Endodermal cell (in vitro differentiated cells): Measurements from ENCODE around the gene MAP2K5. TPM values are rescaled to one million over a fixed set of nuclear protein-coding genes. Genes with fewer than 3 reads are reported as not detected.

ENCODE experiments used
- DNase-seq: peaks from one replicate; pipeline ENCODE4 v3.0.0-alpha.2; 2017
- H3K27ac ChIP-seq: 2 replicates; pipeline ENCODE4 v1.5.1; 2013; ENCODE audit warnings: mild to moderate bottlenecking, low read depth, low read length, moderate library complexity
- H3K27me3 ChIP-seq: 2 replicates; pipeline ENCODE4 v1.6.1; 2013; ENCODE audit warnings: mild to moderate bottlenecking, low read length, moderate library complexity; ENCODE audit not compliant: insufficient read depth, control insufficient read depth, poor library complexity, severe bottlenecking
- H3K36me3 ChIP-seq: 2 replicates; pipeline ENCODE4 v1.7.0; 2013; ENCODE audit warnings: mild to moderate bottlenecking, low read length, moderate library complexity; ENCODE audit not compliant: control insufficient read depth, insufficient read depth
- H3K4me1 ChIP-seq: one replicate; pipeline ENCODE4 v1.7.0; 2013; ENCODE audit warnings: low read length; ENCODE audit not compliant: control insufficient read depth, insufficient read depth
- H3K4me3 ChIP-seq: 2 replicates; pipeline ENCODE4 v1.5.1; 2013; ENCODE audit warnings: mild to moderate bottlenecking, low read length, moderate library complexity
- H3K9ac ChIP-seq: 2 replicates; pipeline ENCODE4 v1.6.1; 2013; ENCODE audit warnings: mild to moderate bottlenecking, low read length, moderate library complexity; ENCODE audit not compliant: poor library complexity, severe bottlenecking; ENCODE audit errors: extremely low read depth
- H3K9me3 ChIP-seq: 2 replicates; pipeline ENCODE4 v1.6.1; 2013; ENCODE audit warnings: mild to moderate bottlenecking, low read length, moderate library complexity; ENCODE audit not compliant: control insufficient read depth
- H3K27ac Mint-ChIP-seq: 2 replicates; pipeline ENCODE4 v1.8.0; 2020; ENCODE audit warnings: mixed read lengths
- H3K27me3 Mint-ChIP-seq: 2 replicates; pipeline ENCODE4 v1.8.0; 2021; ENCODE audit warnings: mild to moderate bottlenecking, mixed read lengths; ENCODE audit not compliant: insufficient read depth
- H3K36me3 Mint-ChIP-seq: 2 replicates; pipeline ENCODE4 v1.8.0; 2020; ENCODE audit warnings: low read depth, mixed read lengths
- H3K4me1 Mint-ChIP-seq: 2 replicates; pipeline ENCODE4 v1.8.0; 2020; ENCODE audit warnings: mixed read lengths
- H3K4me3 Mint-ChIP-seq: 2 replicates; pipeline ENCODE4 v1.8.0; 2020; ENCODE audit warnings: mild to moderate bottlenecking, moderate library complexity, mixed read lengths
- H3K9me3 Mint-ChIP-seq: 2 replicates; pipeline ENCODE4 v1.8.0; 2020; ENCODE audit warnings: mild to moderate bottlenecking, mixed read lengths
- WGBS, 2 experiments: methylation state at CpG; one replicate each; pipeline versions ENCODE4 v1.1.5 to v1.1.7; 2013; ENCODE audit warnings: missing lambda C conversion rate in 2 of 2, mixed read lengths in 1 of 2; ENCODE audit not compliant: insufficient coverage in 1 of 2, insufficient read length in 1 of 2; 5-methylcytosine and 5-hydroxymethylcytosine counted together
- total RNA-seq, 2 donors: library from RNA; stranded (reverse); fragmentation: NEBNext Ultra II Directional in 1 of 2; extraction: Animal tissue kit (Norgen Biotek cat#: 25700) in 1 of 2; gene quantifications; 2 replicates in 1 of 2; 3 replicates in 1 of 2; pipeline ENCODE4 v1.2.1, GENCODE V29; 2021
- TF ChIP-seq, protein P1 (sequence below): fragments of 200-600 bp; sonication (generic); conservative IDR thresholded peaks from 2 replicates; pipeline ENCODE4 v1.5.0; 2021; ENCODE audit warnings: antibody characterized with exemption, mild to moderate bottlenecking

MAP2K5 gene
- total RNA-seq, 2 donors from 2014 or later: 17.1 to 26.7 TPM

DNA sequence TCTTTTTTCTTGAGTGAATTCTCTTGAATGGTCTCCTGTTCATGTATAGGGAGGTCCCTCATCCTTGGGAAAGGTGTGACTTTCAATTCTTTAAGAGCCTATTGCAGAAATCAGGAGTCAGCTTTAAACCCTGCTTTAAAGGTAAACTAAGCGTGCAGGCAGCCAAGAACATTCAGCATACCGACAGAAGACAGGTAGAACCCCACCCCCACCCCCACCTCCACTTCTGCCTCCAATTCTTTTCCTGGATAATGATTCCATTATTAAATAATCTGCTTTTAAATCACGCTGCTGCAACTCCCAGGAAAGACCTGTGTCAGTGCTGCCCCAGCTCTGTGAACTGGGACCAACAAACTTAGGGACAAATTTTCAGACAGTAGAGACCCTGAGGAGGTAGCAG lies 233.5 kb downstream of the MAP2K5 start:
- no peaks in the 10 kb centered on the region for H3K9me3 ChIP-seq
- Mint-ChIP-seq H3K4me1 (peaks cover 33% of the 10 kb centered on the region), H3K27me3 (peaks cover 95% of the 10 kb centered on the region), H3K36me3 (no peaks in the 10 kb centered on the region), H3K9me3 (no peaks in the 10 kb centered on the region), H3K27ac (no peak overlapping the region), H3K4me3 (no peak overlapping the region)
- H3K27me3 ChIP-seq: peaks cover 96% of the 10 kb centered on the region
- TF ChIP-seq, protein P1, sequence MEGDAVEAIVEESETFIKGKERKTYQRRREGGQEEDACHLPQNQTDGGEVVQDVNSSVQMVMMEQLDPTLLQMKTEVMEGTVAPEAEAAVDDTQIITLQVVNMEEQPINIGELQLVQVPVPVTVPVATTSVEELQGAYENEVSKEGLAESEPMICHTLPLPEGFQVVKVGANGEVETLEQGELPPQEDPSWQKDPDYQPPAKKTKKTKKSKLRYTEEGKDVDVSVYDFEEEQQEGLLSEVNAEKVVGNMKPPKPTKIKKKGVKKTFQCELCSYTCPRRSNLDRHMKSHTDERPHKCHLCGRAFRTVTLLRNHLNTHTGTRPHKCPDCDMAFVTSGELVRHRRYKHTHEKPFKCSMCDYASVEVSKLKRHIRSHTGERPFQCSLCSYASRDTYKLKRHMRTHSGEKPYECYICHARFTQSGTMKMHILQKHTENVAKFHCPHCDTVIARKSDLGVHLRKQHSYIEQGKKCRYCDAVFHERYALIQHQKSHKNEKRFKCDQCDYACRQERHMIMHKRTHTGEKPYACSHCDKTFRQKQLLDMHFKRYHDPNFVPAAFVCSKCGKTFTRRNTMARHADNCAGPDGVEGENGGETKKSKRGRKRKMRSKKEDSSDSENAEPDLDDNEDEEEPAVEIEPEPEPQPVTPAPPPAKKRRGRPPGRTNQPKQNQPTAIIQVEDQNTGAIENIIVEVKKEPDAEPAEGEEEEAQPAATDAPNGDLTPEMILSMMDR: no peak
- no peak overlapping the region for H3K9ac ChIP-seq
- no peak overlapping the region for H3K27ac ChIP-seq
- no peaks in the 10 kb centered on the region for H3K36me3 ChIP-seq
- 97 to 100% methylated on average over 2 to 3 of the region's 3 CpGs for WGBS, 2 experiments
- H3K4me3 ChIP-seq: no peak overlapping the region
- H3K4me1 ChIP-seq: no peaks in the 10 kb centered on the region
- DNase-seq: no peak

DNA sequence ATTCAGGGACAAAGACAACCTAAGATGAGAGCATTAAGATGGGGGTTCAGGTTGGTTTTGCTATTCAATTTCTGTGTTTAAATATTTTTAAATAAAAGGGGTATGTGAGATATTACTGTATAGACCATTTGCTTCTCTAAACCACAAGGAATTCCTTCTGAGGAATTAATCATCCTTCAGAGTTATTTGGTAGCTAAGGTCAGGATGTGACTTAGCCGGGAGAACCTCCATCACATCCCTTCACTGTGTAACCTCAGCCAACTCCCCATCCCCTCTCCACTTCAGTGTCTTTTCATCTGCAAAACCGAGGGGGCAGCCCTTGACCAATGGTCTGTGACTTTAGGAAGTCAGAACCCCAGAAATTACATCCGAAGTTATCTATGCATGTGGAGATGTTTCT lies 234.1 kb downstream of the MAP2K5 start:
- no peak for DNase-seq
- Mint-ChIP-seq H3K4me3 (no peak overlapping the region), H3K27me3 (peaks cover 96% of the 10 kb centered on the region), H3K27ac (no peak overlapping the region), H3K9me3 (no peaks in the 10 kb centered on the region), H3K4me1 (peaks cover 33% of the 10 kb centered on the region), H3K36me3 (no peaks in the 10 kb centered on the region)
- Histone ChIP-seq H3K9ac (no peak overlapping the region), H3K36me3 (no peaks in the 10 kb centered on the region), H3K27ac (no peak overlapping the region), H3K27me3 (peaks cover 100% of the 10 kb centered on the region), H3K9me3 (no peaks in the 10 kb centered on the region), H3K4me1 (peaks cover 3% of the 10 kb centered on the region), H3K4me3 (no peak overlapping the region)
- 85% methylated on average over 3 of the region's 3 CpGs; no CpG with 5 or more reads in 1 of the 2 experiments for WGBS, 2 experiments
- TF ChIP-seq, protein P1: no peak

DNA sequence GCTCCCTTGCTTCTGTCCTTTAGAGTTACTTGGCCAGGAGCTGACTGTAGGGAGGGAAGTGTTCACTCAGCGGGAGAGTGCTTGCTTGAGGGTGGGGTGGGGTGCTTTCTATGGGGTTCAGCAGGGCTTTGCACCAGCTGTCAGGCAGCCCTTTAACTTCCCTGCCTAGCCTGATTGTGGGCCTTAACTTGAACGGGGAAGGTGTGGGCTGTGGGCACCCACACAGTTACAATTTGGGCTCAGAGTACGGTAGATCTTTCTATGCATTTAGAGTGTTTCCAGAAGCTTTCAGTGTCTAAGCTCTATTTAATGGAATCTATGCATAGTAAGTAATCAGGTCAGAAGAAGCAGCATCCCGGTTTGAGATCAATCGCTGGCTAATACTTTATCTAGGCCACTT lies 234.6 kb downstream of the MAP2K5 start:
- no peak overlapping the region for H3K4me3 Mint-ChIP-seq
- H3K27me3 ChIP-seq: peaks cover 98% of the 10 kb centered on the region
- WGBS, 2 experiments: 79 to 84% methylated on average over 4 to 5 of the region's 5 CpGs

More for the DNA sequence above, 234.6 kb downstream of the MAP2K5 start:
- Mint-ChIP-seq H3K36me3 (no peaks in the 10 kb centered on the region), H3K9me3 (no peaks in the 10 kb centered on the region), H3K27ac (no peak overlapping the region), H3K27me3 (peaks cover 96% of the 10 kb centered on the region), H3K4me1 (peaks cover 36% of the 10 kb centered on the region)
- peaks cover 5% of the 10 kb centered on the region for H3K4me1 ChIP-seq
- H3K4me3 ChIP-seq: no peak overlapping the region
- no peaks in the 10 kb centered on the region for H3K36me3 ChIP-seq
- no peak for DNase-seq
- no peak overlapping the region for H3K9ac ChIP-seq
- H3K9me3 ChIP-seq: no peaks in the 10 kb centered on the region
- no peak overlapping the region for H3K27ac ChIP-seq
- TF ChIP-seq, protein P1: no peak
